GM21526 (cell line): ENCODE data around the gene KIAA0513.
"Not testable (repeated sequence)": the region's sequence is repeated elsewhere in the genome, so short reads cannot be mapped to it uniquely, and the experiment has no call there.

ENCODE experiments used
- ATAC-seq: cut with Tn5 transposase; IDR thresholded peaks from one replicate; pipeline ENCODE4 v1.9.1; 2021; ENCODE audit warnings: moderate library complexity; ENCODE audit not compliant: unreplicated experiment, low FRiP score

KIAA0513 gene

DNA sequence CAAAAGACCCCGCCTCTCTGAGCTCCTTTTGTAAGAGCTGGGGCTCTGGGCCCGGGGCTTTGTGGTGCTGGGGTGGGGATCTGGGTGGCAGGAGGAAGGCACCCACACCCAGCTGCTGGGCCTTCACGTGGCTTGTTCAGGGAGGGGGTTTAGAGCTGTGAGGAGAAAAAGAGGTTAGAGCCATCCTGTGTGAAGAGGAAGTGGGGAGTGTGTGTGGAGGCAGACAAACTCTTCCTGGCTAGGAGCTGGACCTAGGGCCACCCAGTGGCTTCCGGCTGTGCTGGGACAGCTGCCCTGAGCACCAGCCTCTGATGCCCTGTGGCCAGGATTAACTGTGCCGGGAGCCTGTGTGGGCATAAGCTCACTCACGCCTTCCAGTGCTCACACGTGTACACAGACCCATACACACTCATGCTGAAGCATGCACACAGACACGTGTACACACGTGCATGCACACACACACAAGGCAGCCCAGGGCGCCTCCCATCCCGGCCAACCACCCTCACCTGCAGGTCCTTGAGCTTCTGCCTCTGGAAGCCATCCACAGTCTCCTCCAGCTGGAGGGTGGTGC, 77.3 kb downstream of the KIAA0513 start:
- no peak for ATAC-seq

DNA sequence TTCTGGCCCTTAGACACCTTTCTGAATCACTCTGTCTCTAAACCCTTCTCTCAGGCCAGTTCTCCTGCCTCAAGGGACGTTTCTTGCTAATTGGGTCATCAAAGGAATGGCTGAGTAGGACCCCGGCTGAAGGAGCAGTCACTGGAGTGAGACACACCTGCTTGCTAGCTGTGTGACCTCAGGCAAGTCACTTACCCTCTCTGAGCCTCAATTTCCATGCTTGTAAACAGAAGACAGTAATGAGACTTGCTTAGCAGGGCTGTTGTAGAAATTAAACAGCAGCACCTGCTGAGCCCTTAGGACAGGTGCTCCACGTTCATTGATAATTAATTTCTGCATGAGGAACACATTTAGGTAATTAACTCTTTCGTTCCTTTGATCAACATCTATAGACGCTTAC, 77.9 kb downstream of the KIAA0513 start:
- ATAC-seq = no peak

DNA sequence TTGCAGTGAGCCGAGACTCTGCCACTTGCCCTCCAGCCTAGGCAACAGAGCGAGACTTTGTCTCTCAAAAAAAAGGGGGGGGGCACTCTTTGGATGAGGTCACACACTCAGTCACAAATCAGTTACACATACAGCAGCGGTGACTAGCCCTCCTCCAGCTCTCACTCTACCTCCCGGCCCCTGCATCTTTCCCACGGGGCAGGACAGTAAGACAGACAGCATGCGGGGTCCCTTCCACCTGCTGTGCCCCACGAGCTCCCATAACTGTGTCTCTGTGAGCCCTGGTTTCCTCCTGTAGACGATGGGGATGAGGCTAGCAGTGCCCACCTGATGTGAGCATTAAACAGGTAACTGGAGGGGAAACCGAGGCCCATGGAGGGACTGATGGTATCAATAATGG, 79.5 kb downstream of the KIAA0513 start:
- no peak for ATAC-seq

- ATAC-seq = no peak
These were observed 79.9 kb downstream of the KIAA0513 start for GRCh38 chr16:85107532-85107931.

DNA sequence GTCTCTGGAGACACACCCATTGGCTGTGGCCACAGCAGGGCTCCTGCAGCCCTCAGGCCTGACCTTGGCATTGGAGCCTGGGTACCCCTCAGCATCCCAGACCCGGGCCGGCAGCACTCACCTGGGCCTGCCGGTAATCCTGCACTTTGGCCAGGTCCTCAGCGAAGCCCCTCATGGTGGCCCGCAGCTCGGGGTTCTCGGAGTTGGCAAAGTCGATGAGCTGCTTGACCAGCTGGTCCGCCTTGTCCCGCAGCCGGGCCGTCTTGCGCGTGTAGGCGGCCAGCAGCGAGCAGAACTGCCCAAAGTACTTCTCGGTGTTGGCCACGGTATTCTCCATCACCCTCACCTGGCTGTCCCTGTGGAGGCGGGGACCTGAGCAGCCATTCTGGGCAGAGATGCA, 82.5 kb downstream of the KIAA0513 start:
- ATAC-seq = no peak

DNA sequence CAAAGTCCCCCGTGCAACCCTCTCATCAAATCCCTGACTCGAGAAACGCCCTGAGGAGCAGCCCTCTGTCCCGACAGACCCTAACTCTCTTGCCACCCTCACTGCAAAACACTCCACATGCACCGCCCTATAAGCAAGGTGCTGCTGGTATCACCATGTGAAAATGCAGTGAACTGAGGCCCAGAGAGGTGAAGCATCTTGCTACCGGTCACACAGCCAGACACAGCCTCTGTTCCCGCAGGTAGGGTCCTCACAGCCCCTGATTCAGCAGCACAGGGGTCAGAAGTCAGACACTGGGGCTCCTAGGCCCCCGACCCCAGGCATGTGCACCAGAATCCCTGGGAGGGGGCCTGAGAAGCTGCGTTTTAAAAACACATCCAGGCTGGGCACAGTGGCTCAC, 83.6 kb downstream of the KIAA0513 start:
- ATAC-seq = no peak

DNA sequence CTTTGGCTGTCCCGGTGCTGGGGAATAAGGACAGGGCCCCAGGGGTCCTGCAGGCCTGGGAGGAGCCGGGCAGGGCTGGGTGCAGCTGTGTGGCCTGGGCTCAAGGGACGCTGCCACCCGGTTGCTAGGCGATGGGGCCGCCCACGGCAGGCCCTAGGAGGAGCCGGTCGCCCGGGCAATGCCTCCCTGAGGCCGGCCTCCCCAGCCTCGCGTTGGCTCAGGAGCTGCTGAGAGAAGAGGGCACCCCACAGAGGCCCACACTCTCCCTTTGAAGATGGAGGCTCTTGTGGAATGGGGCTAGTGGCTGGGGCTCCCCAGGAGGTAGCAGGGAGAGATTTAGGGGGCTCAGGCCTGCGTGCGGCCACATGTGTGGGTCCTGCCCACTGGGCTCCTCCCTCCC, 84.8 kb downstream of the KIAA0513 start, which contains the start of gene CIBAR2:
Gene CIBAR2, minus strand, starts transcription at position 109 of the 400 bp plus-strand sequence. CDS start 120 bp downstream, outside the sequence.
- no peak for ATAC-seq

GRCh38 chr16:85113168-85113733, 85.7 kb downstream of the KIAA0513 start:
- ATAC-seq = no peak

DNA sequence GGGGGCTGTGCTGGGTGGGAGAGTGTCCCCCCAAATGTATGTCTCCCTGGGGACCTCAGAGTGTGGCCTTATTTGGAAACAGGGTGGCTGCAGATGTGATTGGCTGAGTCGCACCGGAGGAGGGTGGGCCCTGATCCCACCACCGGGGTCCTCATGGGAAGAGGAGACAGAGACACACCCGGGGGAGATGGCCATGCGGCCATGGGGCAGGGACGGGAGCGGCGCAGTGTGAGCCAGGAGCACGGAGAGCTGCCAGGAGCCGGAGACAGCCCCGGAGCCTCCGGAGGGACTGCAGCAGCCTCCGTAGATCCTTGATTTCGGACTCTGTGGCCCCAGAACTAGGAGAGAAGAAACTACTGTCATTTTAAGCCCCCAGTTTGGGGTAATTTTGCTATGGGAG, 86.3 kb downstream of the KIAA0513 start:
- no peak for ATAC-seq

GRCh38 chr16:85114909-85115567, 87.4 kb downstream of the KIAA0513 start:
- peak; percentile 68 for ATAC-seq

- ATAC-seq = no peak
These were observed 89.8 kb downstream of the KIAA0513 start for GRCh38 chr16:85117418-85117817.

- ATAC-seq = no peak
These were observed 92.4 kb downstream of the KIAA0513 start for GRCh38 chr16:85120006-85120340.

DNA sequence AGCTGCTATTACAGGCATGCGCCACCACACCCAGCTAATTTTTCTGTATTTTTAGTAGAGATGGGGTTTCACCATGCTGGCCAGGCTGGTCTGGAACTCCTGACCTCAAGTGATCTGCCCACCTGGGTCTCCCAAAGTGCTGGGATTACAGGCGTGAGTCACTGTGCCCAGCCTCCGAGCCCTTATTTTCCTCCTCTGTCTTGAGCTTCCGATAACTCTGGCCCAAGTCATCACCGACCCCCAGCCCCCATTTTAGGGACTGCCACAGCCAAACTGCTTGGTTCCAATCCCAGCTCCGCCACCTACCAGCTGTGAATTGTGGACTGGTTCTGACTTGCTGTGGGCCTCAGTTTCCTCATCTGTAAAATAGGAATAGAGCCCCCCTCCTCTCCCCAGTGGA, 95.8 kb downstream of the KIAA0513 start:
- ATAC-seq = not testable (repeated sequence)

DNA sequence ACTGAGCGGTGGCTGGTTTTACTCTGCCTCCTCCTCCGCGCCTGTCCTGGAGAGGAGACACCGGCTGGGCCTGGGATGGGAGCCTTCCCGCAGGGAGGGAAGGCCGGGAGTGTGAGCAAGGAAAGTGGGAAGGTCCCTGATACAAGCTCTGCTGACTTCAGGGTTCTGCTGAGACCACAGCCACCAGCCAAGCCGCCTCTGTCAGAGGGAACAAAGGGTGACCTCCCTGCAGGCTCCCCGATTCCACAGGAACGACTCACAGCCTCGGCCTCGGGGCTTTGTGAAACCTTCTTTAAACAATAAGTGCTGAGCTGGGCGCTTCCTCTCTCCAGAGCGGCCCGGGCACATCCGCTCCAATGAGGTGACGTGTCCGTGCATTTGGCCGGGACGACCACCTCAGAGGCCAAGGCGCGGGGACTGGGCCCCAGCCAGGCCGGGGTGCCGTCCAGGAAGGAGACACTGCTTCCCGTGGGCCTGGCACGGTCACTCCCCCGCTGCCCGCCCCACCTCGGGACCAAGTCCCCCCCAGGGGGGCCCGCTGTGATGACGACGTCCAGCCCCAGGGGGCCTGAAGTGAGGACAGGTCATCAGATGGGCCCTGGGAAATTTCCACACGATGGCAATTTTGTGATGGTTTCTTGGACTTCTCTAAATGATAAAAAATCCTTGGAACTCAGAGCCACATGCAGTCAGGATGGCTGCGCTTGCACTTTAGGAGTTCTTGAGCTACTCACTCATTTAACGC, 96.5 kb downstream of the KIAA0513 start:
- ATAC-seq = no peak

DNA sequence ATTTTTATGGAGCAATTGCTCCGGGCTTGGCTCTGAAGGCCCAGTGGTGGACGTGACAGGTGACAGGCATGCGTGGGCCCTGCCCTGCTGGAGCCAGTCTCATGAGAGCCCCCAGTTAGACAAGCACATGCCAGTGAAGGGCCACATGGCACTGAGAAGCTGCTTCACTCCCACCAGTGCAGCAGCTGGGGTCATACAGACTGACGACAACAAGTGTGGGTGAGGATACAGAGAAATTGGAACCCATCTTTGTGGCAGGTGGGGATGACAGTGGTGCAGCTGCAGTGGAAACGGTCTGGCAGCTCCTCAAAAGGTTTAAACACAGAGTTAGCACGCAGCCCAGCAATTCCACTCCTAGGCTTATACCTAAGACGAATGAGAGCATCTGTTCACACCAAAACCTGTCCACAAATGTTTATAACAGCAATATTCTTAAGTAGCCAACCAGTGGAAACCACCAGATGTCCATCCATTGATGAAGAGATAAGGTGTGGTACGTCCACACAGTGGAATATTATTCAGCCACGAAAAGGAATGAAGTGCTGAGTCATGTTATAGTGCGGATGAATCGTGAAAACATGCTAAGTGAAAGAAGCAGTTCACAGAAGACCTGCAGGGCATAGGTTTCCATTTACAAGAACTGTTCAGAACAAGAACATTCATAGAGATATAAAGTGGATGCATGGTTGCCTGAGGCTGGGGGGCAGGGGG, 97.2 kb downstream of the KIAA0513 start:
- ATAC-seq = no peak

GRCh38 chr16:85125570-85126393, 98.2 kb downstream of the KIAA0513 start:
- ATAC-seq = no peak

DNA sequence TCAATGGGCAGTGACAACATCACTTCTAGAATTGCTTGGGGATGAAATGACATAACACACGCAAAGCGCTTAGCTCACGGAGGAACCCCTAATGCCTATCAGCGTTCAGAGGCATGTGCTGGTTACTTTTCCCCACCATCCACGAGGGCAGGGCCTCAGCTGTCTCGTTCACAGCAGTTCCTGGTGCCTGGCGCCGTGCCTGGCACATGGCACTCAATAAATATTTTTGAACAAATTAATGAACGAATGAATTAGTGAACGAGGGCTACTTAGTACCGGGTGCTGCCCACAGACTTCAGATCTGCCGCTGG, 98.8 kb downstream of the KIAA0513 start:
- ATAC-seq = no peak

DNA sequence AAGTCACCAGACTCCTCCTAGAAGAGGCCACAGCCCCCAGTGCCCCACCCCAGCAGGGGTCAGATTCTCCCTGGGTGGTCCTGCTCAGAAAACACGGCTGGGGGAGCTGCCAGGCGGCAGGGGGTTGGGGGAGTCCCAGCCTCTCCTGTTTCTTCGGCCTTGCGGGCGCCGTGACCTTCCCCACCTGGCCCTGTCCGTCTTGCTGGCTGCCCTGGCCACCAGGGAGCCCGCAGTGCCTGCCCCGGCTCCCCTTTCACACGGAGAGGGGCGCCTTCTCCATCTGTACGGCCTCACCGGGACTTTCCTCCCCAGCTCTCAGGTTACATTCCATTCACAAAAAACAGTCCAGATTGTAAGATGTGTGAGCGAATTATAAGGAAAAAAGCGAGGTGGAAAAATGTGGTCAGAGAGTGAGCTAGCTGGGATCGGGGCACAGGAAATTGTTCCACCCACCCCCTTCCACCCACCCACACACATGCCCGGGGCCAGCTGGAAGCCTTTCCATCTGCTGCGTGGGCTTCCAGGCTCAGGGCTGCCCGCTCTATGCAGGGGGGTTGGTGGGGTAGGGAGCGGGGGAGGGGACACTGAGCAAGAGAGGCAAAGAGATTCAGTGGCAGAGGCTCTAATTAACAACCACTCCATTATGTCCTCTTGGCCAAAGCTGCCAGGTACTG, 99.2 kb downstream of the KIAA0513 start:
- no peak for ATAC-seq

- ATAC-seq = no peak
These were observed 99.8 kb downstream of the KIAA0513 start for GRCh38 chr16:85127379-85127723.
